NCI-H1694 (cell line): ENCODE data around the gene PTPRN.
A peak's percentile ranks its signal among the peaks of the same experiment; 100 is the strongest.

ENCODE experiments used
- DNase-seq: peaks from one replicate; lab custom pipeline; 2025; lab: John Stamatoyannopoulos, UW

PTPRN gene

DNA sequence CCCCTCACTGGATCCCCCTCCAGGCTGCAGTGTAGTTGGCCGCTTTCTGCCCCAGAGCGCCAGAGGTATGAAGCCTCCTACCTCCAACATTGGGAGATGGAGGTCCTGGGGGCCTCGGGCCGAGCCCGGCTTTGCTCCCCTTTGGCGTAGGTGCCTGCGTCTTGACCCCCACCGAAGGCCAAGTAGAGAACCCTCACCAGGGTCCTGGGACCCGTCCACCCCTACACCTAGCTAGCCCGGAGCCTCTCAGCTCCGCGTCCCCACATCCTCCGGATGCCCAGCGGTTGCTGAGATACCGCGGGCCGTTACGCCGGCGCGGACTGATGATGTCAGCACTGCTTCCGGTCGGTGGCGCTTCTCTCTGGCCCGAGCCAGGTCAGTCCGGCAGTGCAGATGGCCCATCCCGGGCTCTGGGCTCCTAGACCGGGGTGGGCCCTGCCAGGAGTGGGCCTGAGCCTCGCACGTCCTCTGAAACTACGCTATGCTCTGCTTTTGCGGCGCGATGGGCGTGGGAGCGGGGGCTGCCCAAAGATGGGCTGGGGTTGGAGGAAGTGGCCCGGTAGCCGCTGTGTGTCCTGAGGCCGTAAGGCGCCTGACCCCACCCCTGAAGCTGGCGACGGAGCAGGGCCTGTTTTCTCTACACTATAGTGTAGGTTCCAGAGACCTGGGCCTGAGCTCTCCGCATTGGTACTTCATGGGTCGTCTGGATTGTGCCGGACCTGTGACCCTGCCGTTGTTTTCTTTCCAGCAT lies 63.9 kb downstream of the PTPRN start, which contains the start of the genes GLB1L and STK16:
TSS of gene GLB1L (minus strand) at position 297 of the 751 bp plus-strand sequence. CDS start 1,871 bp downstream, outside the sequence.
TSS of gene STK16 (plus strand) at position 332 of the 751 bp plus-strand sequence. CDS start 521 bp downstream, outside the sequence.
- DNase-seq, result peak; percentile 26

DNA sequence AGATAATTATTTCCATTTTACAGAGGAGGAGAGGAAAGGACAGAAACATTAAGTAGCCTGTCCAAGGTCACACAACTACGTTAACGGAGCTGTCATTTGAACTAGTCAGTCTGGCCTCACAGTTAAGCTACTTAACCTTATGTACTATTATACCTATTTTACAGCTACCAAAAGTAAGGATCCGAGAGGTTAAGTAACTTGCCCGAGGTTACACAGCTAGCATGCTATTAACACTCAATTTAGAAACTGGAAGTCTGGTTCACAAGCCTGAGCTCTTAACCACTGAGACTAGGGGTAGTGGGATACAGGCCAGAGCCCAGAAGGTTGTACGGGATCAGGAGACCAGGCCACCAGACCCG lies 64.4 kb downstream of the PTPRN start:
- DNase-seq, result no peak

DNA sequence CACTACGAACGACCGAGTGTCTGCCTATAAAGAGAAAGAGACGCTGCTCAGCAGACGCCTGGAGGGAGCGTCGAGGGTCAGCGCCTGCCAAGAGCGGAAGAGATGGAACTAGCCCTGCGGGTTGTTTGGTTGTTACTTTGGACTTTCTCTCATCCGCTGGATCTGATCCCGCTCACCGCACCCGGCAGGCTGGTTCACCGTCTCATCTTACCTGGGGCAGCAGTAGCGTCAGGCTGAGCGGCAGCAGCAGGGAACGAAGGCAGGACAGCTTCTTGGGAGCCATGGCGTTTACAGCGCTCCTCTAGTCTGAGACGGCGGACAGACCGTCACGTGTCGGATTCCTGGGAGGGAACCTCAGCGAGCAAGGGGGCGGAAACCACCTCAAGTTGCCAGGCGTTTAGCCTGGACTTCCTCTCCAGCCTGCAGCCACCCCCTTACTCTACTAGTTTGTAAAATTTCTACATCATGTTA lies 65.9 kb downstream of the PTPRN start:
- DNase-seq, result no peak
